Effector CD8-positive, alpha-beta T cell (primary cell): Measurements from ENCODE around the gene SLC35E3.
A peak's percentile ranks its signal among the peaks of the same experiment; 100 is the strongest.

Experiments used
- DNase-seq: peaks from one replicate; lab custom pipeline; 2025; lab: John Stamatoyannopoulos, UW
- total RNA-seq, 4 experiments: gene quantifications; one replicate each; lab custom pipeline; 2026; lab: John Stamatoyannopoulos, UW

The SLC35E3 gene
- total RNA-seq = 6.8 to 28.3 (median 23.5) reads per million in 4 experiments

DNA sequence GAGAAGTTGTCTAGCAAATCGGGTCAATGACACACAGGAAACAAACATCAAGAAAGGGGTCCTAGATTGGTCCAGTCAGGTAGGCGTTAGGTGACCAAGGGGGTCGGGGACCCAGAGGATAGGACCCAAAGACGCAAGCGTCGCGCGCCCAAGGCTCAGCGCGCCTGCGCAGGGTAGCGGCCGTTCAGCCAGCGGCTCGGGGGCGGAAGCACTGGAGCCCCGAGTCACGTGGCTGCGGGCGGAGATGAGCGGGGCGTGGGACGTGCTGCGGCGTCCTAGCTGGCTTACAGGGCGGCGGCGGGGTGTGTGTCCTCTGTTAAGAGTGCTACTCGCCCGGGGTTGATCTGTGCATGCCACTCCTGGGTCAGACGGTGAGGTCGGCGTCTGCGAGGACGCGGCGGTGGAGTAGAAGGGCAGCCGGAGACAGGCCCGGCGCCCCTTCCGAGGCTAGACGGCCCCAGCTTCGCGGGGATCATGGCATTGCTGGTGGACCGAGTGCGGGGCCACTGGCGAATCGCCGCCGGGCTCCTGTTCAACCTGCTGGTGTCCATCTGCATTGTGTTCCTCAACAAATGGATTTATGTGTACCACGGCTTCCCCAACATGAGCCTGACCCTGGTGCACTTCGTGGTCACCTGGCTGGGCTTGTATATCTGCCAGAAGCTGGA lies at the start of gene SLC35E3:
TSS of gene SLC35E3 (plus strand) at position 273 of the 668 bp plus-strand sequence. CDS start at position 475, 202 bp downstream.
- peak; percentile 81 for DNase-seq

DNA sequence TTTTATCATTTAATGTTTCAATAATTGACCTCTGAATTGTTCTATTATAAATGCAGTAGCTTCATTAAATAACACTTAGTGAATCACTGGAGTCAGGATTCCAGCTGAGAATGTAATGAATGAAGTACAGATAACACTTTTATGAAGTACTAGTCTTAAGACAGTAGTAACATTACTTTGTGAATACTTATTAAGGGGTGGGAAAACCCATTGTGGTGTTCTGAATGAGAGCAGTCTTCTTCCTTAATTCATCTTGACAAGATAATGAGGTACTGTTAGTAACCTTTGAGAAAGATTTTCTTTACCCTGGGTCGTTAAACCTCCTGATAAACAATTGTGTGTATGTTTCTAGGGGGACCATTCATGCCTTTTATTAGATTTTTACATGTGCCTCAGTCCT lies 46.5 kb upstream of the SLC35E3 start:
- no peak for DNase-seq

GRCh38 chr12:68727776-68728175 lies 18.2 kb upstream of the SLC35E3 start:
- no peak for DNase-seq

DNA sequence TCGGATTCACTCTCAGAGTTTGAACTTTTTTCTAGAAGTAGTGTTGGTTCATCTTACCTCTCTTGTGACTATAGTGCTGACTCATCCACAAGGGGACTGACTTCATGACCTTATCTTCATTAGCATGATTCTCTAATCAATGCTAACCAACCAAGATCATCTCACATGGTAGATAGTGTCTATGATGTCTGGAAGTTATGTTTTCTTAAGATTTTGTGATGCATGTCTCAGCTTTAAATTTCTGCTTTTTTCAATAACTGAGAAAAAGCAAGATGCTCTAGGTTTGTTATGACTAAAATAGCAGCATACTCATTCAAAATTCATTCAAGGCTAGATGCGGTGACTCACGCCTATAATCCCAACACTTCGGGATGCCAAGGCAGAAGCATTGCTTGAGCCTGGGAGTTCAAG lies 12.3 kb upstream of the SLC35E3 start:
- no peak for DNase-seq

DNA sequence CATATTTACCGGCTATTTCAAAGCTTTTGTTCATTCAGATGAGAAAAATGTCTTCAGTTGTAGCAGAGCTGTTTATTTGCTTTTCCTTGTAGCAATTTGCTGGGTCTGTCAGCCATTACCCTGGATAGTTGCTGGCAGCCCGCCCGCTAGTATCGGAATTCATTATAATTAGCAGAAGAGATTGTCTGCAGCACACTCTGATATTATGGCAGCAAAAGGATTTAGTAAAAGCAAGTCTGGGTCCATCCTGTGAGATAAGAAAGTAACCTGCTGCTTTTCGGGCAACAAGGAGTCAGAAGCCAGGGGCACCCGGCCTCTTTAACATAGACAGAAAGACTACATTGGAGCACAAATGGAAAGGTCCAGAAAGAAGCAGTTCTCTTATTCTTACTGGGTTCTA lies 6.1 kb upstream of the SLC35E3 start:
- DNase-seq = no peak

- no peak for DNase-seq
Observed at GRCh38 chr12:68743356-68743755, 2.6 kb upstream of the SLC35E3 start.

- DNase-seq = no peak
Observed at GRCh38 chr12:68745376-68745903, 536 bp upstream of the SLC35E3 start.

DNA sequence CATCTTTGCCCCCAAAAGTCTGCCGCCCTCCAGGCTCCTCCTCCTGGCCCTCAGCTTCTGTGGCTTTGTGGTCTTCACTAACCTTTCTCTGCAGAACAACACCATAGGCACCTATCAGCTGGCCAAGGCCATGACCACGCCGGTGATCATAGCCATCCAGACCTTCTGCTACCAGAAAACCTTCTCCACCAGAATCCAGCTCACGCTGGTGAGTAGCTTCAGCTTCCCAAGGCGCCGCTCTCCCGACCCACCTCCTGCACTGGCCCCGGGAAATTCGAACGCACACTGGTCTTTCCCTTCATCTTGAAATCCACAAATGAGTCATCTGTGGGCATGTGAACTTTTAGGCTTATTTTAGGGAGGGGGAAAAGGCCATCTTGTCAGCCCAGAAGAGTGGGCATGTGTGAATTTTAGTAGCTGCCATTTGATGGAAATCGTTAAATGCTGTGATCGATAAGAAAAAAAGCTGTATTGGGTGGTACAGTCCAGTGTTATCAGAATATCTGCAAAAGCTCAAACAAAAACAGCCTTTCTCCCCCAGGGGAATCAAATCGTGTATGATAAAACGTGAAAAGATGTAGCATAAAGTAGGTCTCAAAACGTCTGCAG lies 700 bp downstream of the SLC35E3 start:
- DNase-seq = no peak

DNA sequence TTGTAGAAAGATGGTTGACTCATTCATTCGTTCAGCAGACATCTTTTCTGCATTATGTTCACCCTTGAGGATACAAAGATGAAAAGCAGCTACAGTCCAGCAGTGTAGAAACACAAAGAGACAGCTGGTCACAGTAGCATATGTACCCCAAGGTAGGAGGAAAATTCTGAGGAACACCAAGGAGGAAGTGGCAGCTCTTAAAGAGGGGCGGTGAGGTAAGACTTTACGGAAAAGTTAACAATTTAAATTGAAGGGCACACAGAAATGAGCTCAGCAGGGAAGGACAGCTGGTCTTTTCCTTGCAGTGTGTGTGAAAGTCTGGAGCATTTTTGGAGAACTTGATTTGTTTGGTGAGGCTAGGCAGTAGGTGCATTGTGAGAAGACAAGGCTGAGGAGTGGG lies 3.5 kb downstream of the SLC35E3 start:
- DNase-seq = no peak

GRCh38 chr12:68749861-68750260 lies 3.9 kb downstream of the SLC35E3 start:
- no peak for DNase-seq

GRCh38 chr12:68750506-68750905 lies 4.5 kb downstream of the SLC35E3 start:
- no peak for DNase-seq

DNA sequence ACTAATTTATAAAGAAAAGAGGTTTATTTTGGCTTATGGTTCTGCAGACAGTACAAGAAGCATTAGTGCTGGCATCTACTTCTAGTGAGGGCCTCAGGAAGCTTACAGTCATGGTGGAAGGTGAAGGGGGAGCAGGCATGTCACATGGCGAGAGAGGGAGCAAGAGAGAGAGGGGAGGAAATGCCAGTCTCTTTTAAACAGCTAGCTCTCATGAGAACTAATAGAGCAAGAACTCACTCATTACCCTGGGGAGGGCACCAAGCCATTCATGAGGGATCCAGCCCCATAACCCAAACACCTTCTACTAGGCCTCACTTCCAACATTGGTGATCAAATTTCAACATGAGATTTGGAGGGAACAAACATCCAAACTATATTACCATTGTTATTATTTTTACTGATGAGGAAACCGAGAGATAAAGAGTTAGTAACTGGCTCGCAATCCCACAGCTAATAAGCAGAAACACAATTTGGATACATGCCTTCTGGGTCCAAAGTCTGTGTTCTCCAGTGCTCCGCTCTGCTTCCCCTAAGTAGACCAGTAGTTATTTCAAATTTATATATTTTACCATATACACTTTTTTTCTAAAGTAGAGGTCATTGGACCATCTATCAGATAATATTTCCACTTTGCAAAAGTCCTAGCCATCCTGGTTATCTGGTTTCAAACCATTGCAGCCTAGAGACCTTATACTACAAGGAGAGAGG lies 9.7 kb downstream of the SLC35E3 start:
- DNase-seq = no peak

- DNase-seq = no peak
Observed at GRCh38 chr12:68759852-68760251, 13.9 kb downstream of the SLC35E3 start.

- no peak for DNase-seq
Observed at GRCh38 chr12:68760806-68761441, 14.9 kb downstream of the SLC35E3 start.

- DNase-seq = no peak
Observed at GRCh38 chr12:68761442-68761812, 15.5 kb downstream of the SLC35E3 start.

DNA sequence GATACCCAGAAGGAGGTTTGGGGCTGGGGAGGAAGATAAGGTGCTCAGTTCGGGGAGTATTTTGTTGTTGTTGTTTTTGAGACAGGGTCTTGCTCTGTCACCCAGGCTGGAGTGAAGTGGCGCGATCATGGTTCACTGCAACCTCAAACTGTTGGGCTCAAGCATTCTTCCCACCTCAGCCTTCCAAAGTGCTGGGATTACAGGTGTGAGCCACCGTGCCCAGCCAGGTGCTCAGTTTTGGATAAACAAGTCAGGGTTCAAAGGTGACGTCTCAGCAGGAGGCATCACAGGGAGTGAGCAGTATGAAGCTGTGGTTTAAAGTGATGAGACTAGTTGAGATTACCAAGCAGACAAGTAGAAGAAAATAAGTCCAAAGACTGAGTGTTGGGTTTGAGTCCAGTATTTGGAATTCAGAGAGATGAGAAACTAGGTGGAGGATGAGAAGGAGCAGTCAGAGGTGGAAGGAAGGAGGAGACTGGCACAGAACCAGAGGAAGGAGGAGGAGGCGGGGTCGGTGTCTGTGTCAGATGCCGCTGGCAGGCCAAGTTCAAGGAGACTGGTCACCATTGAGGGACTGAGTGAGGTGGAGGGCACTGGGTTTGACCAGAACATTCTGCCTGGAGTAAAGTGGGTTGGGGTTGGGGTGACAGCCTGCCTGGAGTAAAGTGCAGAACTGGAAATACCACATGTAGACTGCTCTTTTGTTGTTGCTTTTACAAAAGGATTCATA lies 16.1 kb downstream of the SLC35E3 start:
- DNase-seq = no peak

DNA sequence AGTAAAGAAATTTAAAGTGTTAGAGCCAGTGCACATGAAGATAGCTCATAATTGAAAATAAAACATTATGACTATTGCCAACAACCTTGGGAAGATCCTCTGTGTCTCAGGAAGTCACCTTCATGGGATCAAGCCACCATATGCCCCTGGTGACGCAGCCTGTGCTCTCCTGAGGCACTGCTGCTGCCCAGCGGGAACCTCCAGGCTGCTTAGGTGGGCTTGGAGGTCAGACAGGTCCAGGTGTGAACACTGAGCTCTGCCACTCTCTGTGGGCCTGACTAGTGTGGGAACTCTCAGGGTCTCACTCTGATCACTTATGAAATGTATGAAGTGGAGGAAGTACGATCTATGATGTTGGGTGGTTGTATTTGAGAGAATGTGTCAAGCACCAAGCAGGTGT lies 16.7 kb downstream of the SLC35E3 start:
- no peak for DNase-seq

DNA sequence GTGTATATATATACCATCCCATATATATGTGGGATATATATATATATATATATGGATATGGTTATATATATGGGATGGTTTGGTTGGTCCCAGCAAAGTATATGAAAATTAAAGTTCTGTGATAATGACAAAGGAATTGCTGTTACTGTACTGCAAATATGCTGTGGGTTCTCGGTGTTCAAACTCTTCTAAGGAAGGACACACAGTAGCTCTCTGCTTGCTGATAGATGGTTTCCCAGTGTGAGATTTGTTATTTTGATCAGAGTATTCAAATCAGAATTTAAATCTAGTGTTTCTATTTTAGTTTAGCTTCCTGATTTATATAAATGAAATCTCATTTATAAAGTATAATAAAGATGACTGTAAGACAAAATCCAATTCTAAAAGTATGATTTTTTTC lies 19.7 kb downstream of the SLC35E3 start:
- DNase-seq = no peak

DNA sequence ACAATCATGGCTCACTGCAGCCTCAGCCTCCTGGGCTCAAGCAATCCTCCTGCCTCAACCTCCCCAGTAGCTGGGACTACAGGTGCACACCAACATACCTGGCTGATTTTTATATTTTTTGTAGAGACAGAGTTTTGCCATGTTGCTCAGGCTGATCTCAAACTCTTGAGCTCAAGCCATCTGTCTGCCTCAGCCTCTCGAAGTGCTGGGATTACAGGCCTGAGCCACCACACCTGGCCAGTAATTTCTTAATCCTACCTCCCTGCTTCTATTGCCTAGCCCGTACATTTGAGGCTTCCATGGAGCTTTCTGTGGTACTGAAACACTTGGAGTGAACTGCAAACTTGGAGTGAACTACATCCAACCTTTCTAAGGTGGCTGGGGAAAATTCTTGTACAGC lies 20.7 kb downstream of the SLC35E3 start:
- no peak for DNase-seq

GRCh38 chr12:68767191-68767590 lies 21.2 kb downstream of the SLC35E3 start:
- DNase-seq = no peak

DNA sequence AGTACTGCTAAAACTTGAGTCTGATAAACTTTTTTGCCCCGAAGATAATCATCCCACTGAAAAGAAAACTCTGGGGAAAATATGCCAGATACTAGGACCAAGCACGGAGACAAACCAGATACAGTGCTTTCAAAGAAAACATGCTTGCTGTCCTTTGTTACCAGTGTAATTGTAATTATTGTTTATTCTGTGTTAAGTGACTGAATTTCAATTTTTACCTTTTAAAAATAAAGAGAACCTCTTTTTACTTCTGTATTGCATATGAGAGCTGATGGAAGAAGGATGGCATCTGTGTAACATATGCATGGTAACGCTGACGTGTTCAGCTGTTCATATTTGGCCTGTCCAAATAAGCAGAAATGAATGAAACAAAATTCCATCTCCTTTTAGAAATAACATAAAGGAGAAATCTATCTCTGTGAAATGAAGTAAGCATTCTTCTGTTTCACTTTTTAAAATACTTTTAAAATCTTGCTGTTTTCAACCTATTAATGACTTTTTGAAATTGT lies 22.5 kb downstream of the SLC35E3 start:
- DNase-seq = no peak

GRCh38 chr12:68769941-68770340 lies 24.0 kb downstream of the SLC35E3 start:
- no peak for DNase-seq
